Measurements from ENCODE around the gene GPR171.
A peak's percentile ranks its signal among the peaks of the same experiment; 100 is the strongest.
"Not testable (repeated sequence)": the region's sequence is repeated elsewhere in the genome, so short reads cannot be mapped to it uniquely, and the experiment has no call there.

Gene GPR171

GRCh38 chr3:151203051-151203420 lies at the start of gene GPR171:
GPR171 (minus strand) TSS chr3:151203216; CDS start chr3:151199386, 3,830 bp downstream.
- DNase-seq, result peak; percentile 87

GRCh38 chr3:151248772-151249337 lies 45.8 kb upstream of the GPR171 start:
- no peak for DNase-seq

- DNase-seq, result not testable (repeated sequence)
These were observed 39.0 kb upstream of the GPR171 start for GRCh38 chr3:151242006-151242405.

GRCh38 chr3:151236736-151237135 lies 33.7 kb upstream of the GPR171 start:
- DNase-seq, result no peak

GRCh38 chr3:151236316-151236715 lies 33.3 kb upstream of the GPR171 start:
- no peak for DNase-seq

GRCh38 chr3:151234825-151235224 lies 31.8 kb upstream of the GPR171 start:
- no peak for DNase-seq

- no peak for DNase-seq
These were observed 30.0 kb upstream of the GPR171 start for GRCh38 chr3:151232991-151233390.

- not testable (repeated sequence) for DNase-seq
These were observed 29.4 kb upstream of the GPR171 start for GRCh38 chr3:151232403-151232802.

GRCh38 chr3:151230646-151231045 lies 27.6 kb upstream of the GPR171 start:
- DNase-seq, result peak; percentile 23

GRCh38 chr3:151228666-151229040 lies 25.6 kb upstream of the GPR171 start:
- no peak for DNase-seq

- DNase-seq, result peak; percentile 81
These were observed 25.0 kb upstream of the GPR171 start for GRCh38 chr3:151227807-151228665.

- no peak for DNase-seq
These were observed 24.3 kb upstream of the GPR171 start for GRCh38 chr3:151227266-151227806.

- no peak for DNase-seq
These were observed 23.8 kb upstream of the GPR171 start for GRCh38 chr3:151226825-151227224.

- DNase-seq, result peak; percentile 37
These were observed 23.1 kb upstream of the GPR171 start for GRCh38 chr3:151226088-151226563.

- DNase-seq, result peak; percentile 50
These were observed 22.3 kb upstream of the GPR171 start for GRCh38 chr3:151225040-151225975.

GRCh38 chr3:151224268-151224866 lies 21.4 kb upstream of the GPR171 start:
- no peak for DNase-seq

- no peak for DNase-seq
These were observed 16.0 kb upstream of the GPR171 start for GRCh38 chr3:151219056-151219455.

- DNase-seq, result no peak
These were observed 15.1 kb upstream of the GPR171 start for GRCh38 chr3:151218136-151218535.

GRCh38 chr3:151216641-151217607 lies 13.9 kb upstream of the GPR171 start:
- DNase-seq, result no peak

GRCh38 chr3:151214459-151214858 lies 11.4 kb upstream of the GPR171 start:
- no peak for DNase-seq

GRCh38 chr3:151213881-151214280 lies 10.9 kb upstream of the GPR171 start:
- no peak for DNase-seq
